Activated CD4-positive, alpha-beta T cell treated with anti-CD3 and anti-CD28 coated beads, Interleukin-2, amount 10 ng/mL, durations not matched to agents 7 days and 5 days (primary cell): ENCODE data around the gene MASP1. TPM values are rescaled to one million over a fixed set of nuclear protein-coding genes. Genes with fewer than 3 reads are reported as not detected.

Experiments
- CTCF ChIA-PET: fragments of 350-600 bp; sonication (Branson Sonifier 250); formaldehyde crosslinking; loops from one replicate; lab custom pipeline; 2021; ENCODE audit warnings: antibody characterized with exemption; lab: Charles Lee
- POLR2A ChIA-PET: fragments of 350-600 bp; sonication (Branson Sonifier 250); formaldehyde crosslinking; loops from one replicate; lab custom pipeline; 2021; ENCODE audit warnings: antibody characterized with exemption; lab: Charles Lee
- DNase-seq: peaks from one replicate; pipeline ENCODE4 v3.0.0-alpha.2; 2020
- H3K27ac Mint-ChIP-seq: one replicate; pipeline ENCODE4 v1.8.0; 2021; ENCODE audit warnings: mild to moderate bottlenecking, moderate library complexity, mixed read lengths
- H3K27me3 Mint-ChIP-seq: one replicate; pipeline ENCODE4 v1.8.0; 2021; ENCODE audit warnings: mixed read lengths
- H3K36me3 Mint-ChIP-seq: one replicate; pipeline ENCODE4 v1.8.0; 2021; ENCODE audit warnings: low read depth, mixed read lengths
- H3K4me1 Mint-ChIP-seq: one replicate; pipeline ENCODE4 v1.8.0; 2021; ENCODE audit warnings: mixed read lengths
- H3K4me3 Mint-ChIP-seq: one replicate; pipeline ENCODE4 v1.8.0; 2021; ENCODE audit warnings: mild to moderate bottlenecking, moderate library complexity, mixed read lengths
- H3K9me3 Mint-ChIP-seq: one replicate; pipeline ENCODE4 v1.8.0; 2021; ENCODE audit warnings: mixed read lengths
- total RNA-seq, 2 experiments: library from RNA; stranded (reverse); gene quantifications; one replicate each; pipeline ENCODE4 v1.2.3, GENCODE V29; 2021

MASP1 gene
- total RNA-seq, 2 experiments from 2014 or later = not detected

GRCh38 chr3:187228740-187229139, 62.8 kb downstream of the MASP1 start:
- no peak overlapping the region for H3K4me3 Mint-ChIP-seq
- H3K27ac Mint-ChIP-seq = no peak overlapping the region
- peaks cover 2% of the 10 kb centered on the region for H3K4me1 Mint-ChIP-seq
- no peak for DNase-seq
- no peaks in the 10 kb centered on the region for H3K27me3 Mint-ChIP-seq
- CTCF ChIA-PET = interaction anchor here (0.6 kb wide), 1 partner anchor 15 kb away, joined by 3 read pairs; no protein-coding TSS in a partner anchor
- H3K36me3 Mint-ChIP-seq = no peaks in the 10 kb centered on the region
- POLR2A ChIA-PET = no interaction called here
- H3K9me3 Mint-ChIP-seq = no peaks in the 10 kb centered on the region

- DNase-seq = no peak
- CTCF ChIA-PET = interaction anchor here (0.5 kb wide), 1 partner anchor 414 kb away, joined by 5 read pairs; no protein-coding TSS in a partner anchor
- Mint-ChIP-seq H3K9me3 (no peaks in the 10 kb centered on the region), H3K4me3 (no peak overlapping the region), H3K27me3 (no peaks in the 10 kb centered on the region), H3K4me1 (peaks cover 2% of the 10 kb centered on the region), H3K27ac (no peak overlapping the region), H3K36me3 (no peaks in the 10 kb centered on the region)
- POLR2A ChIA-PET = no interaction called here
Observed at GRCh38 chr3:187227658-187228258, 63.8 kb downstream of the MASP1 start.

GRCh38 chr3:187223799-187224198, 67.7 kb downstream of the MASP1 start:
- no peaks in the 10 kb centered on the region for H3K9me3 Mint-ChIP-seq
- DNase-seq = no peak
- ChIA-PET CTCF (interaction anchor here (1.2 to 1.6 kb wide), 3 partner anchors 64 to 456 kb away, joined by 3 read pairs; no protein-coding TSS in a partner anchor), POLR2A (no interaction called here)
- H3K4me1 Mint-ChIP-seq = peaks cover 2% of the 10 kb centered on the region
- H3K4me3 Mint-ChIP-seq = no peak overlapping the region
- no peak overlapping the region for H3K27ac Mint-ChIP-seq
- peaks cover 2% of the 10 kb centered on the region for H3K27me3 Mint-ChIP-seq
- no peaks in the 10 kb centered on the region for H3K36me3 Mint-ChIP-seq

GRCh38 chr3:187222801-187223200, 68.7 kb downstream of the MASP1 start:
- ChIA-PET CTCF (interaction anchor here (1.2 to 1.6 kb wide), 3 partner anchors 10 to 110 kb away, joined by 3 read pairs; no protein-coding TSS in a partner anchor), POLR2A (no interaction called here)
- Mint-ChIP-seq H3K4me1 (peaks cover 2% of the 10 kb centered on the region), H3K9me3 (no peaks in the 10 kb centered on the region), H3K27me3 (peaks cover 4% of the 10 kb centered on the region), H3K36me3 (no peaks in the 10 kb centered on the region), H3K27ac (no peak overlapping the region), H3K4me3 (no peak overlapping the region)
- no peak for DNase-seq

- H3K27ac Mint-ChIP-seq = no peak overlapping the region
- H3K4me1 Mint-ChIP-seq = no peaks in the 10 kb centered on the region
- no peaks in the 10 kb centered on the region for H3K36me3 Mint-ChIP-seq
- no peaks in the 10 kb centered on the region for H3K9me3 Mint-ChIP-seq
- H3K4me3 Mint-ChIP-seq = no peak overlapping the region
- CTCF ChIA-PET = no interaction called here
- H3K27me3 Mint-ChIP-seq = peaks cover 12% of the 10 kb centered on the region
- DNase-seq = no peak
- POLR2A ChIA-PET = no interaction called here
Observed at GRCh38 chr3:187215460-187215859, 76.1 kb downstream of the MASP1 start.

GRCh38 chr3:187213616-187214015, 77.9 kb downstream of the MASP1 start:
- Mint-ChIP-seq H3K4me3 (no peak overlapping the region), H3K9me3 (no peaks in the 10 kb centered on the region), H3K36me3 (no peaks in the 10 kb centered on the region), H3K27ac (no peak overlapping the region), H3K4me1 (no peaks in the 10 kb centered on the region), H3K27me3 (peaks cover 15% of the 10 kb centered on the region)
- no peak for DNase-seq
- ChIA-PET POLR2A (no interaction called here), CTCF (interaction anchor here (0.6 kb wide), 1 partner anchor 15 kb away, joined by 3 read pairs; no protein-coding TSS in a partner anchor)

- POLR2A ChIA-PET = no interaction called here
- Mint-ChIP-seq H3K27ac (no peak overlapping the region), H3K4me3 (no peak overlapping the region), H3K36me3 (no peaks in the 10 kb centered on the region), H3K4me1 (no peaks in the 10 kb centered on the region), H3K27me3 (peaks cover 13% of the 10 kb centered on the region), H3K9me3 (peaks cover 2% of the 10 kb centered on the region)
- DNase-seq = no peak
- CTCF ChIA-PET = interaction anchor here (0.6 to 0.7 kb wide), 2 partner anchors 12 to 1507 kb away, joined by 3 to 4 read pairs; no protein-coding TSS in a partner anchor
Observed at GRCh38 chr3:187212705-187213104, 78.8 kb downstream of the MASP1 start.

GRCh38 chr3:187212196-187212545, 79.4 kb downstream of the MASP1 start:
- no peak overlapping the region for H3K27ac Mint-ChIP-seq
- DNase-seq = no peak
- CTCF ChIA-PET = interaction anchor here (0.6 to 0.7 kb wide), 2 partner anchors 12 to 1508 kb away, joined by 3 to 4 read pairs; no protein-coding TSS in a partner anchor
- peaks cover 2% of the 10 kb centered on the region for H3K9me3 Mint-ChIP-seq
- H3K4me3 Mint-ChIP-seq = no peak overlapping the region
- H3K4me1 Mint-ChIP-seq = no peaks in the 10 kb centered on the region
- H3K27me3 Mint-ChIP-seq = peaks cover 12% of the 10 kb centered on the region
- POLR2A ChIA-PET = no interaction called here
- no peaks in the 10 kb centered on the region for H3K36me3 Mint-ChIP-seq

GRCh38 chr3:187211532-187212195, 79.9 kb downstream of the MASP1 start:
- H3K36me3 Mint-ChIP-seq = no peaks in the 10 kb centered on the region
- H3K27ac Mint-ChIP-seq = no peak overlapping the region
- H3K4me1 Mint-ChIP-seq = no peaks in the 10 kb centered on the region
- no peak overlapping the region for H3K4me3 Mint-ChIP-seq
- peaks cover 2% of the 10 kb centered on the region for H3K9me3 Mint-ChIP-seq
- no peak for DNase-seq
- H3K27me3 Mint-ChIP-seq = peaks cover 9% of the 10 kb centered on the region
- ChIA-PET CTCF (no interaction called here), POLR2A (no interaction called here)

GRCh38 chr3:187210545-187211327, 80.8 kb downstream of the MASP1 start:
- Mint-ChIP-seq H3K4me3 (no peak overlapping the region), H3K4me1 (no peaks in the 10 kb centered on the region), H3K36me3 (no peaks in the 10 kb centered on the region), H3K9me3 (peaks cover 4% of the 10 kb centered on the region), H3K27me3 (peaks cover 11% of the 10 kb centered on the region), H3K27ac (no peak overlapping the region)
- POLR2A ChIA-PET = no interaction called here
- CTCF ChIA-PET = interaction anchor here (1.0 to 1.2 kb wide), 2 partner anchors 10 to 488 kb away, joined by 4 read pairs; no protein-coding TSS in a partner anchor
- DNase-seq = no peak

GRCh38 chr3:187210091-187210490, 81.4 kb downstream of the MASP1 start:
- H3K4me3 Mint-ChIP-seq = no peak overlapping the region
- no peak overlapping the region for H3K27ac Mint-ChIP-seq
- CTCF ChIA-PET = interaction anchor here (1.0 to 1.2 kb wide), 2 partner anchors 9 to 487 kb away, joined by 4 read pairs; no protein-coding TSS in a partner anchor
- peaks cover 14% of the 10 kb centered on the region for H3K27me3 Mint-ChIP-seq
- no peaks in the 10 kb centered on the region for H3K36me3 Mint-ChIP-seq
- no peaks in the 10 kb centered on the region for H3K4me1 Mint-ChIP-seq
- POLR2A ChIA-PET = no interaction called here
- DNase-seq = no peak
- H3K9me3 Mint-ChIP-seq = peaks cover 4% of the 10 kb centered on the region

GRCh38 chr3:187209491-187209890, 82.0 kb downstream of the MASP1 start:
- H3K4me1 Mint-ChIP-seq = no peaks in the 10 kb centered on the region
- H3K27me3 Mint-ChIP-seq = peaks cover 16% of the 10 kb centered on the region
- no peak overlapping the region for H3K27ac Mint-ChIP-seq
- H3K9me3 Mint-ChIP-seq = peaks cover 4% of the 10 kb centered on the region
- ChIA-PET POLR2A (no interaction called here), CTCF (no interaction called here)
- H3K36me3 Mint-ChIP-seq = no peaks in the 10 kb centered on the region
- no peak for DNase-seq
- no peak overlapping the region for H3K4me3 Mint-ChIP-seq
